ENCODE measurements around the gene CDIP1. TPM values are rescaled to one million over a fixed set of nuclear protein-coding genes. Genes with fewer than 3 reads are reported as not detected.

CDIP1 gene
- total and polyA plus RNA-seq, 2 donors from 2014 or later: 40.8 to 80.4 TPM

- H3K36me3 ChIP-seq (ENCODE audit: control insufficient read depth in 2 of 3, insufficient read depth in 3 of 3, low read length in 3 of 3): peaks cover 0 to 4% (median 0%) of the 10 kb centered on the region in 3 donors
- H3K4me3 ChIP-seq (ENCODE audit: low read length in 3 of 3): no peak overlapping the region
- no peaks in the 10 kb centered on the region for H3K9me3 ChIP-seq (ENCODE audit: control insufficient read depth in 2 of 3, insufficient read depth in 1 of 3, low read length in 3 of 3)
- H3K27ac ChIP-seq (ENCODE audit: low read depth in 2 of 2, low read length in 2 of 2): peak overlapping the region in 1 of 2 donors; percentile 55
- no peak overlapping the region for H3K9ac ChIP-seq (ENCODE audit: low read length in 3 of 3)
- FAIRE-seq: no peak
- TF ChIP-seq, protein P1, sequence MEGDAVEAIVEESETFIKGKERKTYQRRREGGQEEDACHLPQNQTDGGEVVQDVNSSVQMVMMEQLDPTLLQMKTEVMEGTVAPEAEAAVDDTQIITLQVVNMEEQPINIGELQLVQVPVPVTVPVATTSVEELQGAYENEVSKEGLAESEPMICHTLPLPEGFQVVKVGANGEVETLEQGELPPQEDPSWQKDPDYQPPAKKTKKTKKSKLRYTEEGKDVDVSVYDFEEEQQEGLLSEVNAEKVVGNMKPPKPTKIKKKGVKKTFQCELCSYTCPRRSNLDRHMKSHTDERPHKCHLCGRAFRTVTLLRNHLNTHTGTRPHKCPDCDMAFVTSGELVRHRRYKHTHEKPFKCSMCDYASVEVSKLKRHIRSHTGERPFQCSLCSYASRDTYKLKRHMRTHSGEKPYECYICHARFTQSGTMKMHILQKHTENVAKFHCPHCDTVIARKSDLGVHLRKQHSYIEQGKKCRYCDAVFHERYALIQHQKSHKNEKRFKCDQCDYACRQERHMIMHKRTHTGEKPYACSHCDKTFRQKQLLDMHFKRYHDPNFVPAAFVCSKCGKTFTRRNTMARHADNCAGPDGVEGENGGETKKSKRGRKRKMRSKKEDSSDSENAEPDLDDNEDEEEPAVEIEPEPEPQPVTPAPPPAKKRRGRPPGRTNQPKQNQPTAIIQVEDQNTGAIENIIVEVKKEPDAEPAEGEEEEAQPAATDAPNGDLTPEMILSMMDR (IDR thresholded peaks at IDR 0.05; ENCODE audit: borderline replicate concordance, extremely low read depth, insufficient read depth): no peak
- DNase-seq: no peak
- H3K27me3 ChIP-seq (ENCODE audit: control insufficient read depth, insufficient read depth, low read length): no peaks in the 10 kb centered on the region
- intact Hi-C loops (cut with DNase I): no loop called here
- peaks cover 0 to 42% (median 34%) of the 10 kb centered on the region in 3 donors for H3K4me1 ChIP-seq (ENCODE audit: control insufficient read depth in 2 of 3, insufficient read depth in 2 of 3, low read depth in 1 of 3, low read length in 3 of 3)
These were observed 39.4 kb downstream of the CDIP1 start for GRCh38 chr16:4499196-4499555.

DNA sequence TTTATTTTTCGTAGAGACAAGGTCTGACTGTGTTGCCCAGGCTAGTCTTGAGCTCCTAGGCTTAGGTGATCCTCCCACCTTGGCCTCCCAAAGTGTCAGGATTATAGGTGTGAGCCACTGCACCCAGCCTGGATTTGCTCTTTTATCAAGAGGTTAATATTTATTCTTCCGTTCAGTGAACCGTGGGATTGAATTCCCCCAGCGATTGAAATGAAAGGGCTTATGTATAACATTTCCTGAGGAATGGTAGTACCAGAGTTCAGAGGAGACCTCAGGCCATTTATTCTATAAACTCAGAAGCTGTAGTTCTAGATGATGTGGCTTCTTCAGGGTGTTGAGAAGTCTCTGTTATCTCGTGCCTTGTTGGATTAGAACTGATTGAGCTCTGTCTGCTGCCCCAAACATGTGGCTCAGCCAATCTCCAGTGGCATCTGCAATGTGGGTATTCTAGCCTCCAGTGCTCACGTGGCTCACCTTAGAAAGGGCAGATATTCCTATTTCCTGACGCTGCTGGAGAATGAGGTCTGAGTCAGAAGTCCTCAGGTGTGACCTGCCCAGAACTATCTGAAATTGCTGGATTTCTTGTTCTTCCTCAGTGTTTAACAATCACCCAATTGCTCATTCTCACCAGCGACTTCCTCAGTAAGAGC is 39.9 kb downstream of the CDIP1 start:
- H3K9ac ChIP-seq (ENCODE audit: low read length in 3 of 3): no peak overlapping the region
- H3K4me1 ChIP-seq (ENCODE audit: control insufficient read depth in 2 of 3, insufficient read depth in 2 of 3, low read depth in 1 of 3, low read length in 3 of 3): peaks cover 0 to 42% (median 34%) of the 10 kb centered on the region in 3 donors
- FAIRE-seq (no peak), DNase-seq (peak in 2 of 5 donors; percentile 42 to 52)
- TF ChIP-seq, protein P1 (IDR thresholded peaks at IDR 0.05; ENCODE audit: borderline replicate concordance, extremely low read depth, insufficient read depth): no peak
- peaks cover 0 to 4% (median 0%) of the 10 kb centered on the region in 3 donors for H3K36me3 ChIP-seq (ENCODE audit: control insufficient read depth in 2 of 3, insufficient read depth in 3 of 3, low read length in 3 of 3)
- no peak overlapping the region for H3K4me3 ChIP-seq (ENCODE audit: low read length in 3 of 3)
- H3K27me3 ChIP-seq (ENCODE audit: control insufficient read depth, insufficient read depth, low read length): no peaks in the 10 kb centered on the region
- peak overlapping the region; percentile 30 to 55 for H3K27ac ChIP-seq (ENCODE audit: low read depth in 2 of 2, low read length in 2 of 2)
- no peaks in the 10 kb centered on the region for H3K9me3 ChIP-seq (ENCODE audit: control insufficient read depth in 2 of 3, insufficient read depth in 1 of 3, low read length in 3 of 3)
- intact Hi-C loops (cut with DNase I): no loop called here

- FAIRE-seq (no peak), DNase-seq (no peak)
- Histone ChIP-seq H3K27me3 (ENCODE audit: control insufficient read depth, insufficient read depth, low read length) (no peaks in the 10 kb centered on the region), H3K4me1 (ENCODE audit: control insufficient read depth in 2 of 3, insufficient read depth in 2 of 3, low read depth in 1 of 3, low read length in 3 of 3) (peaks cover 0 to 36% (median 34%) of the 10 kb centered on the region in 3 donors), H3K9me3 (ENCODE audit: control insufficient read depth in 2 of 3, insufficient read depth in 1 of 3, low read length in 3 of 3) (no peaks in the 10 kb centered on the region), H3K27ac (ENCODE audit: low read depth in 2 of 2, low read length in 2 of 2) (no peak overlapping the region), H3K4me3 (ENCODE audit: low read length in 3 of 3) (no peak overlapping the region), H3K9ac (ENCODE audit: low read length in 3 of 3) (no peak overlapping the region), H3K36me3 (ENCODE audit: control insufficient read depth in 2 of 3, insufficient read depth in 3 of 3, low read length in 3 of 3) (peaks cover 0 to 4% (median 0%) of the 10 kb centered on the region in 3 donors)
- intact Hi-C loops (cut with DNase I): no loop called here
- TF ChIP-seq, protein P1 (IDR thresholded peaks at IDR 0.05; ENCODE audit: borderline replicate concordance, extremely low read depth, insufficient read depth): no peak
These were observed 42.3 kb downstream of the CDIP1 start for GRCh38 chr16:4496305-4496704.
